Activated gamma-delta T cell (primary cell): ENCODE results near the gene SEC61A1.

Source experiments
- DNase-seq: peaks from one replicate; lab custom pipeline; 2025; lab: John Stamatoyannopoulos, UW

SEC61A1 gene

DNA sequence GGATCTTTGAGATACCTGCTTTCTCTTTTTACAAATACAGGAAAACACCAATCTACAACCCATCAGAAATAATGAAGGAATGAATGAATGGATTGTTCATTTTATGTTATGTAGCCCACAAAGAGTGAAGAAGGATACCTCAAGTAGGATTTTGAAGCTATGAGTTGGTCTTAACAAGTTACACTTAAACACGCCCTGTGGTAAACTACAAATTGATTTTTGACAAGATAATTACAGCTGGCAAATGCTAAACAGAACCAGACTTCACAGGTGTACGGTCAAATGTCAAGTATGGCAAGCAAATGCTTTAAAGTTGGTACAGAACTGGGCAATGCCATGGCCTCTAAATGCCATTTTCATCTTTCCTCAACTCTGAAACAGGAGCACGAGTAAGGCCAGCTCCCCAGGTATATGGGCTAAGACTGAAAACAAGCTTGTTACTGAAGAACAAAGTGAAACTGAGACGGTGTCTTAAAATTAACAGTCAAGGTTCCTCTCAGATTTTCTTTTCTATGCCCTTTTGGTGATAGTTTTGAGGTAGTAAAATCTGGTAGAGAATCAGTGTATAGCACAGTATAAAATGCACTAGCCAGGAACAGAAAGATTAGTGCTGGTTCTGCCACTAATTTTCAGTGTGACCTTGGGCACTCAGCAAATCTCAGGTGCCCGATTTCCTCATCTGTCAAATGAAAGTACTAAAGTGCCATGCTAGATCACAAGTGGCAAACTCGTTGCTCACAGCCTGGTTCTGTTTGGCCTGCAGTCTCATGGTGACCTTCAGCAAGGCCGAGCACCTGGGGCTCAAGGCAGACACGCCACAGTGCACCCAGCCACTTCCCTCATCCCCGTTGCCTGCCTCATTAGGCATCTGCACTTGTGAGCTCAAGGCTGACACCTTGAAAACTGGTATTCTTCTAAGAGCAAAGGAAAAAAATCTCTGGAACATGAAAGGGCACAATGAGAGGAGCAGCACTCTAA, 61.9 kb downstream of the SEC61A1 start:
- no peak for DNase-seq
